HL-60 (cell line): Measurements from ENCODE around the gene PGA4.

Experiments
- GABPA ChIP-seq: IDR thresholded peaks from 2 replicates; pipeline ENCODE4 v1.6.1; 2012; ENCODE audit warnings: low read depth
- TF ChIP-seq, protein P1 (sequence below): IDR thresholded peaks from one replicate; pipeline ENCODE4 v1.5.1; 2011; ENCODE audit warnings: low read length, control low read depth, inconsistent platforms; ENCODE audit not compliant: insufficient read depth

DNA sequence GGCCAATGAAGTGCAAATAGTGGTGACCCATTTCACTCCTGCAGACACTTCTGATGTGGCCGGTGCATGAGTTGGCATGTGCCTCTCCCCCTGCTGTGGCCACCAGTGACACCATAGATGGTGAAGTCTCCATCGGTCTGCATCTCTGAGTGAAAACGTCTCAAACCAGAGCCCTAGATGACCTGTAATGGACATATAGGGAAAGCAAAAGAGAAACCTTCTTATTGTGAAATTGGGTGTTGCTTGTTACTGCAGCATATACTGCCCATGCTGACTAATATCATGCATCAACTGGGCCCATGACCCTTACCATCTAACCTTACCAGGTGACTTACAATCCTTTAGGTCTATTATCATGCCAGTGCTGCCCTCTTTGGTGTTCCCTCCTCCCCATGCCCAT lies 49.3 kb upstream of the PGA4 start:
- TF ChIP-seq, protein P1, sequence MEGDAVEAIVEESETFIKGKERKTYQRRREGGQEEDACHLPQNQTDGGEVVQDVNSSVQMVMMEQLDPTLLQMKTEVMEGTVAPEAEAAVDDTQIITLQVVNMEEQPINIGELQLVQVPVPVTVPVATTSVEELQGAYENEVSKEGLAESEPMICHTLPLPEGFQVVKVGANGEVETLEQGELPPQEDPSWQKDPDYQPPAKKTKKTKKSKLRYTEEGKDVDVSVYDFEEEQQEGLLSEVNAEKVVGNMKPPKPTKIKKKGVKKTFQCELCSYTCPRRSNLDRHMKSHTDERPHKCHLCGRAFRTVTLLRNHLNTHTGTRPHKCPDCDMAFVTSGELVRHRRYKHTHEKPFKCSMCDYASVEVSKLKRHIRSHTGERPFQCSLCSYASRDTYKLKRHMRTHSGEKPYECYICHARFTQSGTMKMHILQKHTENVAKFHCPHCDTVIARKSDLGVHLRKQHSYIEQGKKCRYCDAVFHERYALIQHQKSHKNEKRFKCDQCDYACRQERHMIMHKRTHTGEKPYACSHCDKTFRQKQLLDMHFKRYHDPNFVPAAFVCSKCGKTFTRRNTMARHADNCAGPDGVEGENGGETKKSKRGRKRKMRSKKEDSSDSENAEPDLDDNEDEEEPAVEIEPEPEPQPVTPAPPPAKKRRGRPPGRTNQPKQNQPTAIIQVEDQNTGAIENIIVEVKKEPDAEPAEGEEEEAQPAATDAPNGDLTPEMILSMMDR, result no peak
- TF ChIP-seq GABPA, result no peak
